Activated CD8-positive, alpha-beta T cell treated with anti-CD3 and anti-CD28 coated beads, Interleukin-2, amount 10 ng/mL, durations not matched to agents 7 days and 5 days (primary cell): ENCODE results near the gene NTNG1. TPM values are rescaled to one million over a fixed set of nuclear protein-coding genes. Genes with fewer than 3 reads are reported as not detected.

Experiments
- ATAC-seq: fragments of 150-1000 bp; cut with Tn5 transposase; one replicate; pipeline ENCODE4 v1.10.0; 2021; ENCODE audit warnings: moderate library complexity
- CTCF ChIA-PET: fragments of 350-600 bp; sonication (Branson Sonifier 250); formaldehyde crosslinking; loops from one replicate; lab custom pipeline; 2021; ENCODE audit warnings: antibody characterized with exemption; lab: Charles Lee
- POLR2A ChIA-PET: fragments of 350-600 bp; sonication (Branson Sonifier 250); formaldehyde crosslinking; loops from one replicate; lab custom pipeline; 2021; ENCODE audit warnings: antibody characterized with exemption; lab: Charles Lee
- DNase-seq: peaks from one replicate; pipeline ENCODE4 v3.0.0-alpha.2; 2020
- H3K27ac Mint-ChIP-seq: one replicate; pipeline ENCODE4 v1.8.0; 2021; ENCODE audit warnings: mild to moderate bottlenecking, mixed read lengths
- H3K27me3 Mint-ChIP-seq: one replicate; pipeline ENCODE4 v1.8.0; 2021; ENCODE audit warnings: low read depth, mixed read lengths
- H3K36me3 Mint-ChIP-seq: one replicate; pipeline ENCODE4 v1.8.0; 2021; ENCODE audit warnings: low read depth, mixed read lengths
- H3K4me1 Mint-ChIP-seq: one replicate; pipeline ENCODE4 v1.8.0; 2021; ENCODE audit warnings: low read depth, mixed read lengths
- H3K4me3 Mint-ChIP-seq: one replicate; pipeline ENCODE4 v1.8.0; 2021; ENCODE audit warnings: mild to moderate bottlenecking, mixed read lengths
- H3K9me3 Mint-ChIP-seq: one replicate; pipeline ENCODE4 v1.8.0; 2022; ENCODE audit warnings: mixed read lengths; ENCODE audit not compliant: insufficient read depth
- total RNA-seq, 2 experiments: library from RNA; stranded (reverse); gene quantifications; one replicate each; pipeline ENCODE4 v1.2.3, GENCODE V29; 2021

NTNG1 gene
- total RNA-seq, 2 experiments from 2014 or later = not detected

DNA sequence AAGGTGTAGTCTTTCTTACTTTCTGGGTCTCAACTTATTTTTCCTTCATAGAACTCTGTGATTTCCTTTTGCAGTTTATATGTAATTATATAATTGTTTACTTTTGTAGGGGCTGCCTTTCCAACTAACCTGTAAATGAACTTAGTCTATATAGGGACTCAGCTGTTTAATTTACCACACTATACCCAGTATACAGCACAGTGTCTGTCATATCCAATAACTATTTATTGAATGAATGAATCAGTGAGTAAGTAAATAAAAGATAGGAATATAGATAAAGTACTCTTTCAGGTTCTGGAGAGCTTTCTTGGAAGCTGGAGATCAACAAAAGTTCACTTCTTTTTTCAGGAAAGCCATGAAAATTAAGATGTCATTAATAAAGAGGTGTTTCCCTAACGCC, 174.8 kb downstream of the NTNG1 start:
- POLR2A ChIA-PET = no interaction called here
- Mint-ChIP-seq H3K36me3 (no peaks in the 10 kb centered on the region), H3K9me3 (no peaks in the 10 kb centered on the region), H3K27me3 (no peaks in the 10 kb centered on the region), H3K27ac (no peak overlapping the region), H3K4me1 (no peaks in the 10 kb centered on the region), H3K4me3 (no peak overlapping the region)
- CTCF ChIA-PET = no interaction called here
- ATAC-seq = no peak
- DNase-seq = no peak

DNA sequence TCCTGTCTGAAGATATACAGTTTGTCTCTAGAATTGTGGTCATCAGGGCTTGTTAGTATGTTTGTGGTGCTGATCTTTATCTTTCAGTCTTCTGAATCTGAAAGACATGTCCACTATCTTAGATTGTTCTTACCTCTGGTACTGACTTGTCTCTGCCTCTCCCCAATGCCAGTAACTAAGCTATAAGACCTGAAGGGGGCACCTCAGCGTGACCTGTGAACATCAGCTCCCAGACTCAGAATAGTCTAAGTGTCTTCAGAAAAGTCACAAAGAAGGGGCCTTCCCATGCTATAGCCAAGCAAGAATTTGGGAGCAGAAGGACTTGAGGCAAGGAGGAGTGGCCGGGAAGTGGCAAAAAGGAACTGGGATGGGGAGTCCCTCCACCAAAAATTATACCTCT, 178.1 kb downstream of the NTNG1 start:
- ATAC-seq (no peak), DNase-seq (no peak)
- no peaks in the 10 kb centered on the region for H3K27me3 Mint-ChIP-seq
- POLR2A ChIA-PET = no interaction called here
- no peaks in the 10 kb centered on the region for H3K9me3 Mint-ChIP-seq
- CTCF ChIA-PET = no interaction called here
- H3K4me3 Mint-ChIP-seq = no peak overlapping the region
- H3K36me3 Mint-ChIP-seq = no peaks in the 10 kb centered on the region
- H3K4me1 Mint-ChIP-seq = no peaks in the 10 kb centered on the region
- H3K27ac Mint-ChIP-seq = no peak overlapping the region

DNA sequence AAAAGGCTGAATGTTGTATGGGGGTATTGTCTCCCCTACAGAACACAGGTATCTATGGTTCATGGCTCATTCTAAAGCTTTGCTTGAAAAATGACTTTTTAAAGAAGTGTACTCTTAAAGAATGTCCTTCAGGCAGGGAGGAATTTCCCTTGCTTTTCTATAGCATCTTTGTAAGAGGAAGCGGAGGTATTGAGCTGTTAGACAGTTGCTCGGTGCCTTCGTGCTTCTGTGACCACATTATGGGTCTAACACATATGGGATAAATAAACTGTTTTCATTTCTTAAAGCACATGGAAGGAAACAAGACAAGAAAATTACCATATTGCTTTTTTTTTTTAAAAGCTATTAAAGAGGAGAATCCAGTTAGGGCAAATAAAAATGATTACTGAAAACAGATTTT, 182.9 kb downstream of the NTNG1 start:
- peaks cover 2% of the 10 kb centered on the region for H3K27me3 Mint-ChIP-seq
- no peak overlapping the region for H3K4me3 Mint-ChIP-seq

DNA sequence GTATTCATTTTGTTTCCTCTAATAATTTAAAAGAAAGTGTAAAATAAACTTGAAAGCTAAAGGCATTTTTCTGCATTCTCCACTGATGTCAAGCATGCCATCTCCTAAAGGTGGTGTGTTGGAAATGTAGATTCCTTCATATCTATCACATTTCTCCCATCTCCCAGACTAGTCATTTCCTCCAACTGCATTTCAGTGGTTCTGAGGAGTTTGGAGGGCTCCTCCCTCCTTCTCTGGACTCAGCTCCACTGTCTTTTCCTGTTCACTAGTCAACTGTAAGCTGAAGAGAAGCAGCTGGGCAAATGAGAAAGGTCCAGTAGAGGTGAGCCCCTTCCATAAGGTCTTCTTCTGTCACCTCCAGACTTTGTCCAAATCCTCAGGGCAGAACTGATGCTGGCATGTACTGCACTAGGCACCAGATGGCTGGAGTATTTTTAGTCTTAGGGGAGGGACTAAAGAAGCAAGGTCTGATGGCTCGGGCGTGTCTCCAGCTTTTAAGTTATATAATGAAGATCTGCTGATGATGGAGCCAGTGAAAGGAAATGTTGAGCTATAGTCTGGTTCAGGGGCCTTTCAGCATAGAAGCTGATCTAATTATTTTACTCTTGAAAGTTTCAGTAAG, 186.1 kb downstream of the NTNG1 start:
- Mint-ChIP-seq H3K36me3 (no peaks in the 10 kb centered on the region), H3K27me3 (peaks cover 2% of the 10 kb centered on the region), H3K9me3 (no peaks in the 10 kb centered on the region), H3K4me3 (no peak overlapping the region), H3K4me1 (no peaks in the 10 kb centered on the region), H3K27ac (no peak overlapping the region)
- CTCF ChIA-PET = no interaction called here
- POLR2A ChIA-PET = no interaction called here
- no peak for ATAC-seq
- no peak for DNase-seq

More for the DNA sequence above, 182.9 kb downstream of the NTNG1 start:
- Mint-ChIP-seq H3K36me3 (no peaks in the 10 kb centered on the region), H3K27ac (no peak overlapping the region), H3K9me3 (no peaks in the 10 kb centered on the region), H3K4me1 (no peaks in the 10 kb centered on the region)
- POLR2A ChIA-PET = no interaction called here
- DNase-seq = no peak
- CTCF ChIA-PET = no interaction called here
- ATAC-seq = no peak

DNA sequence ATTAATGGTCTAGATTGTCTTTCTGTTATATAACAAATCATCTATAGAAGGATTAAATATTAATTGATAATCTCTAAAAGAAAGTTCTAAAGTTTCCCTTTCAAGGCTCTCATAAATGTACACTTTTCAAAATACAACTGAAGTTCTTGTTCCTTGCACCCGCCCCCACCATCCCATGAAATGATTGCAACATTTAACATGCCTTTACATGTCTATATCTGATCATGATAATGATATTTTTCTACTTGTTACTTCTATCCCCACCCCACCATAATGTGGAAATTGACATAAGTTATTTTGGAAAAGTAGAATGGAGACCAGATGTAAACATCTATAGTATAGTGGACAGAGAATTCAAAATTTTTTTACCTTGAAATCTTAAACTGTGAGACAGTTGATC, 186.6 kb downstream of the NTNG1 start:
- ATAC-seq = no peak
- ChIA-PET CTCF (no interaction called here), POLR2A (no interaction called here)
- no peaks in the 10 kb centered on the region for H3K36me3 Mint-ChIP-seq
- peaks cover 2% of the 10 kb centered on the region for H3K27me3 Mint-ChIP-seq
- no peak overlapping the region for H3K27ac Mint-ChIP-seq
- H3K4me1 Mint-ChIP-seq = no peaks in the 10 kb centered on the region
- DNase-seq = no peak
- H3K9me3 Mint-ChIP-seq = no peaks in the 10 kb centered on the region
- H3K4me3 Mint-ChIP-seq = no peak overlapping the region

DNA sequence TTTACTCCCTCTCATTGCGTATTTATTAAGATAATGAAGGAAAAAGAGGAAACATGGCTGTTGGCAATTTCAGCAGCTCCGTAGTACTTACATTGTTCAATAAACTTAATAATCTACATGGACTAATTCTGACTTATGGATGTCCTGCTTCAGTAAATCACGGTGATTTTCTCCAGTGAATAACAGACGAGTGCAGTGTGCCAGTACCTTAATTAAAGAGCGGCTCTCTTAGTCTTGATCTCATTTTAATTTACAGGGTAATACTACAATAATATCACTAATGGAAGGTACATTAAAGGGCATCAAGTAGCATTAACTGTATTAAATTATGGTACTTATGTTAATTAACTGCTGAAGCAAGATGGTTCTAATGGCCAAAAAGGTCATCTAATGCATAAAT, 187.2 kb downstream of the NTNG1 start:
- H3K27ac Mint-ChIP-seq = no peak overlapping the region
- ATAC-seq (no peak), DNase-seq (no peak)
- ChIA-PET CTCF (no interaction called here), POLR2A (no interaction called here)
- peaks cover 2% of the 10 kb centered on the region for H3K27me3 Mint-ChIP-seq
- no peaks in the 10 kb centered on the region for H3K4me1 Mint-ChIP-seq
- H3K9me3 Mint-ChIP-seq = no peaks in the 10 kb centered on the region
- H3K4me3 Mint-ChIP-seq = no peak overlapping the region
- no peaks in the 10 kb centered on the region for H3K36me3 Mint-ChIP-seq

DNA sequence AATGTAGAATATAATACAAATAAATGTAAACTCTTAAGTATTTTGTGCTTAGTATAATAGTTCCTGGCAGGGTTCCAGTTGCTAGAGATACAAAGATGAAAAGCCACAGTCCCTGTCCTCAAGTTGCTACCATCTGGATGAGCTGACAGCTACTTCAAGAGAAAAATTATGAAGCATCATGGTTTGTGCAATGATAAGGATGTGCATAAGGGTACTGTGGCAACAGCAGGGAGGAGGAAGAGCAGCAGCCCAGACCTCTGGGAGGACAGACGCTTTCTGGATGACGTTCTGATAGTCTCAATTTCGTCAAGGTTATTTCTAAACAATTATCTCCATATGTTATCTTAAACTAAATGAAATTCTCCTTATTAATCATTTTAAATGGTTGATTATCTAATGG, 198.9 kb downstream of the NTNG1 start:
- Mint-ChIP-seq H3K27ac (no peak overlapping the region), H3K27me3 (no peaks in the 10 kb centered on the region), H3K4me3 (no peak overlapping the region), H3K9me3 (no peaks in the 10 kb centered on the region), H3K36me3 (no peaks in the 10 kb centered on the region), H3K4me1 (no peaks in the 10 kb centered on the region)
- ChIA-PET CTCF (no interaction called here), POLR2A (no interaction called here)
- ATAC-seq (no peak), DNase-seq (no peak)

DNA sequence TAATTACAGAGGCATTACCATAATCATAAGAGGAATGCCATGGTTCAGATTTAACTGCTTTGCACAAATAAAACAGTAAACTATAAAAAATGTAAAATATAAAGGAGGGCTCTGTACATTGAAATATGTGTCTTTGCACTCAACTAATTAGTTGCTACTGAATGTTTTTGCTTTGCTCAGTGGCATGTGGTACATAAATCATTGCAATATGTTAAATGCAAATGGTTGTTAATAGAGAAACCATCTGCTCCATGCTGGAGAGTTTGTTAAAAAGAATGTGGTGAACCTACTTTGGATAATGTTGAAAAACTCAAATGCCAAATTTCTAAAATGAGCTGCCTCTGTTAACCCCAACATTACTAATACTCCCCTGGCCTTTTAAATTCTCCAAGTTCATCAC, 201.5 kb downstream of the NTNG1 start:
- Mint-ChIP-seq H3K27me3 (no peaks in the 10 kb centered on the region), H3K4me1 (no peaks in the 10 kb centered on the region), H3K27ac (no peak overlapping the region), H3K36me3 (no peaks in the 10 kb centered on the region), H3K4me3 (no peak overlapping the region), H3K9me3 (no peaks in the 10 kb centered on the region)
- DNase-seq = no peak
- ATAC-seq = no peak
- CTCF ChIA-PET = no interaction called here
- POLR2A ChIA-PET = no interaction called here

DNA sequence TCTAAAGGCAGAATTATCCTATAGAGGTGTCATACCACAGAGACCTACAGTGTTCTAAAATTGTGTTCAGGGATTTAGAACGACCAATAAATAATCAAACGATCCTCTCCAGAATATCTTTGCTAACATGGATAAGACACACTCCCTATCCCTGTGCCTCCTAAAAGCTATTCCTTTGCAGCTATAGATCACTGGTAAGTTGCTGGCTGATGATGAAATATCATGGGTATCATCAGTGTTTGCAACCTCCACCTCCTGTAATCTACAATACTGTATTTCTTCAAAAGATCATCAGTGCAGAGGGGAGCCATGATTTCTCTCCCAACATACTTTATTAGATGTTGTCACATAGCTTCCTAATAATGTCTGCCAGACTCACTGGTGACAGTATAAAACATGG, 201.9 kb downstream of the NTNG1 start:
- no peaks in the 10 kb centered on the region for H3K9me3 Mint-ChIP-seq
- no peaks in the 10 kb centered on the region for H3K4me1 Mint-ChIP-seq
- ChIA-PET CTCF (no interaction called here), POLR2A (no interaction called here)
- H3K27me3 Mint-ChIP-seq = no peaks in the 10 kb centered on the region
- ATAC-seq (no peak), DNase-seq (no peak)
- no peak overlapping the region for H3K27ac Mint-ChIP-seq
- H3K36me3 Mint-ChIP-seq = no peaks in the 10 kb centered on the region
- no peak overlapping the region for H3K4me3 Mint-ChIP-seq

DNA sequence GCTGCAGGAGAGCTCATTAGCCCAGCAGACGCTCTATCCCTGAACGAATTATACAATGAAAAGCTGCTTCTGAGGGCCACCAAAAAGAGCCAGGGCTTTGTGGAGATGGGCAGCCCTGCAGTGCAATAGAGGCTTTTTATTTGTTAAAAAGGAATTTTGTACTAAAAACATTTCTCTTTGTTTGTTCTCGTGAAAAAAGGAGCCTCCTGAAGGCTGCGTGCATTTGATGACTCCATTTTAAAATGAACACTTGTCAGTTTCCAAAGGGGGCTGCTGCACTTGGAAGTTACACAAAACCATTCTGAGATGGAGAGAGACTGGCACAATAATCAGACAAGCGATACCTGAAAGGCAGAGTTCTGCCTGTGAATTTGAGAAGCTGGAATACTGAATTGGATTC, 202.8 kb downstream of the NTNG1 start:
- ATAC-seq = no peak
- DNase-seq = no peak
- no peaks in the 10 kb centered on the region for H3K4me1 Mint-ChIP-seq
- H3K4me3 Mint-ChIP-seq = no peak overlapping the region
- POLR2A ChIA-PET = no interaction called here
- H3K9me3 Mint-ChIP-seq = no peaks in the 10 kb centered on the region
- CTCF ChIA-PET = no interaction called here
- no peaks in the 10 kb centered on the region for H3K27me3 Mint-ChIP-seq
- H3K36me3 Mint-ChIP-seq = no peaks in the 10 kb centered on the region
- H3K27ac Mint-ChIP-seq = no peak overlapping the region

DNA sequence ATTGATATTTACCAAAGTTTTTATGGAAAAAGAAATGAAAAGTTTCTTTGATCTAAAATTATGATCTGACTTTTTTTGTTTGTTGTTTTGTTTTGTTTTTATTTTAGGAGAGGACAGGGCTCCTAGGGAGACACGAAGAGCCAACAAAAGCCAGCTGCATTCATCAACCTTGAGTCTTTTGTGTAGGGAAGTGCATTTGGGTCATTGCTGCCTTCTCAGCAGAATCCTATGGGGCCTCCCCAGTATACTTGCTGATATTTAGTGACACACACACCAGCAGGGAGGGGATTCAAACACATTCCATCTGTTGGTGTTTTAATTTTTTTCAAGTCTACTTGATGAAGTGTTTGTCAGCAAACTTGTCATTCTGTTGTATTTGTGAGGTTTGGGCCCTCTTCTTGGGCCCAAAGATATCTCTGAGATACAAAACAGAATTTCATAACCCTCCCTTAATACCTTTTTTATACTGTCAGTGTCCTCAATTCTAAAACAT, 203.5 kb downstream of the NTNG1 start:
- ChIA-PET CTCF (no interaction called here), POLR2A (no interaction called here)
- H3K4me3 Mint-ChIP-seq = no peak overlapping the region
- no peaks in the 10 kb centered on the region for H3K9me3 Mint-ChIP-seq
- no peaks in the 10 kb centered on the region for H3K36me3 Mint-ChIP-seq
- H3K4me1 Mint-ChIP-seq = no peaks in the 10 kb centered on the region
- no peak for ATAC-seq
- no peaks in the 10 kb centered on the region for H3K27me3 Mint-ChIP-seq
- DNase-seq = no peak
- no peak overlapping the region for H3K27ac Mint-ChIP-seq

DNA sequence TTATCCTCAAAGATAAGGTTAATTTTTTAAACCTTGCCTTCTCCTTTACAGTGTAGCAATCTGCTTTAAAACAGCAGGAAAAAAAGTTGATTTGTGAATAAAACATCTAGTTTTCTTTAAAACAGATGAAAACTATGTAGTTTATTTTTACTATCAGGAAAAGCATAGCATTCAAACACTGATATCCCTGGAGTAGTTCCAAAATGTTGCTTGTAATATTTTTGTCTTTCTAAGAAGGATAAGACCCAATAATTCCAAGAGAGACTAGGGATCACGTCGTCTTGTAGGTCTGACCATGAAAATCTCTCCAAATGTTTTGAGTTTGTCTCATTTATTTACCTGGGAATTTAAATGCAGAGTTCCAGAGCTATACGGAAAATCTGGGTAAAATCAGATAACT, 204.0 kb downstream of the NTNG1 start:
- ChIA-PET POLR2A (no interaction called here), CTCF (no interaction called here)

DNA sequence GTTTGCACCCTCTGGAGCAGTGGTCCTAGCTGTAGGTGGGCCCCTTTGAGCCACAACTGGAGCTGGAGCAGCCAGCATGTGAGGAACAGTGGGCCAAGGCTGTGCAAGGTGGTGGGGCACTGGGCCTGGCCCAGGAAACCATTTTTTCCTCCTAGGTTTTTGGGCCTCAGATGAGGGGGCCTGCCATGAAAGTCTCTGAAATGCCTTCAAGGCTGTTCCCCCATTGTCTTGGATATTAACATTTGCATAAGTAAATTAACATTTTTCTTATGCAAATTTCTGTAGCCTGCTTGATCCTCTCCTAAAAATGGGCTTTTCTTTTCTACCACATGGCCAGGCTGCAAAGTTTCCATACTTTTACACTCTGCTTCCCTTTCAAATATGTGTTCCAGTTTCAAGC, 212.0 kb downstream of the NTNG1 start:
- H3K9me3 Mint-ChIP-seq = no peaks in the 10 kb centered on the region
- ChIA-PET POLR2A (no interaction called here), CTCF (no interaction called here)
- DNase-seq (no peak), ATAC-seq (no peak)
- no peaks in the 10 kb centered on the region for H3K27me3 Mint-ChIP-seq
- no peak overlapping the region for H3K27ac Mint-ChIP-seq
- no peak overlapping the region for H3K4me3 Mint-ChIP-seq
- no peaks in the 10 kb centered on the region for H3K4me1 Mint-ChIP-seq
- no peaks in the 10 kb centered on the region for H3K36me3 Mint-ChIP-seq

More for the DNA sequence above, 204.0 kb downstream of the NTNG1 start:
- Mint-ChIP-seq H3K4me3 (no peak overlapping the region), H3K36me3 (no peaks in the 10 kb centered on the region), H3K9me3 (no peaks in the 10 kb centered on the region), H3K27ac (no peak overlapping the region), H3K27me3 (no peaks in the 10 kb centered on the region), H3K4me1 (no peaks in the 10 kb centered on the region)
- no peak for DNase-seq
- no peak for ATAC-seq
